ENCODE data around the gene PRRG1.
A peak's percentile ranks its signal among the peaks of the same experiment; 100 is the strongest.
"Not testable (repeated sequence)": the region's sequence is repeated elsewhere in the genome, so short reads cannot be mapped to it uniquely, and the experiment has no call there.

PRRG1 gene

DNA sequence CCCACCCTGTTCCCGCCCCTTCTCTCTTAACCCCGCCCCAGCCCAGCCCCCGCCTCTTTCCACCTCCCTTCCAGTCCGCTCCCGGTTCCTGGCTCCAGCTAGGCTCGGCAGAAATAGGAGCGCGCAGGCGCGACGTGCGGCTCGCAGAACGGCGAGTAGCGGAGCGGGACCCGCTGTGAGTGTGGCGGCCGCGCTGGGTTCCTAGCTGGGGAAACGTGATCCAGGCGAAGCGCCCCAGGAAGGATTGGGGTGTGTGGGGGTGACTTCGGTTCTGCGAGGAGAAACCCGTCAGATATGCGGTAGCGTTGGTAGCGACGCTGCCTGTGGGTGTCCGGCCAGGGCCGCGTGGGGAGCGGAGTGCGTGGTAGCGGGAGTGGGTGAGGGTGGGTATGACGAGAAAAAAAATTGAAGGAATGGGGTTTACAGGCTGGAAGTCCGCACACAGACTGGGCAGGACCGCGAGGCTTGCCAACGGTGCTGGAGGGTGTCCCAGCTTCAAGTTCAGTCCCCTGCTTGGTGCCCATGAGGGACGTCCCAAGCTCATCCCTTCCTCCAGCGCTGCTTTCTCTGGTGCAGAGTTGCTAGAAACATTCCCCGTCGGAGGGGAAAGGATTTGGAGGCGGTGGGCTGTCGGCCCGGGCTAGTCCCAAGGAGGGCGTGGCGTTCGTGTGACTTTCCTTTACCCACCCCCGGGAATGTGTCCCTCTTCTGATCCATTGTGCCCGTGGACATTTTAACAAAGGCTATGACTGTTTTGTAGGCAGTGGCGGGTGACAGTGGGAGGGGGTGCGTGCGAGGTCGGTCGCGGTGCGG, at the start of gene PRRG1:
Gene PRRG1 (plus strand): TSS at position 144 of the 813 bp plus-strand sequence. CDS start 56,886 bp downstream, outside the sequence.
- Histone ChIP-seq H3K4me2 (ENCODE audit: low read depth, low read length, poor library complexity, severe bottlenecking) (no peak within 1 kb of the TSS), H3K4me1 (ENCODE audit: insufficient read depth, low read length, poor library complexity, severe bottlenecking) (no peaks in the 10 kb centered on the region), H4K20me1 (ENCODE audit: insufficient read depth, low read length, poor library complexity, severe bottlenecking) (no peaks in the 10 kb centered on the region), H3K9me2 (replicated peaks; ENCODE audit: low read depth, low read length) (no peaks in the 10 kb centered on the region), H3K9ac (ENCODE audit: low read depth, low read length, poor library complexity, severe bottlenecking) (no peak within 1 kb of the TSS), H3K9me3 (ENCODE audit: insufficient read depth, low read depth, low read length) (no peaks in the 10 kb centered on the region), H3K4me3 (ENCODE audit: low read length, poor library complexity, severe bottlenecking) (no peak within 1 kb of the TSS), H3K36me3 (ENCODE audit: insufficient read depth, low read length) (no peaks in the 10 kb centered on the region), H3F3A (ENCODE audit: low read depth) (no peaks in the 10 kb centered on the region), H3K27me3 (ENCODE audit: insufficient read depth, low read length, poor library complexity, severe bottlenecking) (no peaks in the 10 kb centered on the region), H3K79me2 (ENCODE audit: insufficient read depth, low read length) (no peaks in the 10 kb centered on the region), H2AFZ (ENCODE audit: low read length) (no peak within 1 kb of the TSS)
- TF ChIP-seq, protein P1, sequence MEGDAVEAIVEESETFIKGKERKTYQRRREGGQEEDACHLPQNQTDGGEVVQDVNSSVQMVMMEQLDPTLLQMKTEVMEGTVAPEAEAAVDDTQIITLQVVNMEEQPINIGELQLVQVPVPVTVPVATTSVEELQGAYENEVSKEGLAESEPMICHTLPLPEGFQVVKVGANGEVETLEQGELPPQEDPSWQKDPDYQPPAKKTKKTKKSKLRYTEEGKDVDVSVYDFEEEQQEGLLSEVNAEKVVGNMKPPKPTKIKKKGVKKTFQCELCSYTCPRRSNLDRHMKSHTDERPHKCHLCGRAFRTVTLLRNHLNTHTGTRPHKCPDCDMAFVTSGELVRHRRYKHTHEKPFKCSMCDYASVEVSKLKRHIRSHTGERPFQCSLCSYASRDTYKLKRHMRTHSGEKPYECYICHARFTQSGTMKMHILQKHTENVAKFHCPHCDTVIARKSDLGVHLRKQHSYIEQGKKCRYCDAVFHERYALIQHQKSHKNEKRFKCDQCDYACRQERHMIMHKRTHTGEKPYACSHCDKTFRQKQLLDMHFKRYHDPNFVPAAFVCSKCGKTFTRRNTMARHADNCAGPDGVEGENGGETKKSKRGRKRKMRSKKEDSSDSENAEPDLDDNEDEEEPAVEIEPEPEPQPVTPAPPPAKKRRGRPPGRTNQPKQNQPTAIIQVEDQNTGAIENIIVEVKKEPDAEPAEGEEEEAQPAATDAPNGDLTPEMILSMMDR (conservative IDR thresholded peaks at IDR 0.05; ENCODE audit: low read length) = no peak
- no peak for TF ChIP-seq EZH2phosphoT487 (IDR thresholded peaks at IDR 0.05; ENCODE audit: borderline replicate concordance)

DNA sequence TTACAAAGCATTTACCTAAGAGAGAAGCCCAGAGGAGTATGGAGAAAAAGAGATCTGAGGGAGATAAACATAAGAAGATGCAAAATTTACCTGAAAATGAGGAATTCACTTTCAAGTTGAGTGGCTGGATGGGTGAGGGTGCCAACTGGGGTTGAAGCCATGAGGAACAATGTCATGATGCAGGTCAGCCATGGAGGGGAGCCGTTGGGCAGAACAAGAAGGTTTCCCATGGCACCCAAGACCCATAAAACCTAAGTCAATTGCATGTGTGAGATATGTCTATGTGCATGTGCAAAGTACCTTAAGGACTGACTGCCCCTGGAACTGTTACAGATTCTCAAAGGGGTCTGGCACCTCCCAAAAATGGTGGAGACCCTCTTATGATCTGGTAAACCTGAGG, 46.6 kb upstream of the PRRG1 start:
- H3F3A ChIP-seq (ENCODE audit: low read depth) = no peaks in the 10 kb centered on the region
- no peaks in the 10 kb centered on the region for H3K36me3 ChIP-seq (ENCODE audit: insufficient read depth, low read length)
- no peaks in the 10 kb centered on the region for H3K9me3 ChIP-seq (ENCODE audit: insufficient read depth, low read depth, low read length)
- H4K20me1 ChIP-seq (ENCODE audit: insufficient read depth, low read length, poor library complexity, severe bottlenecking) = no peaks in the 10 kb centered on the region
- no peak overlapping the region for H2AFZ ChIP-seq (ENCODE audit: low read length)
- H3K4me1 ChIP-seq (ENCODE audit: insufficient read depth, low read length, poor library complexity, severe bottlenecking) = no peaks in the 10 kb centered on the region
- H3K79me2 ChIP-seq (ENCODE audit: insufficient read depth, low read length) = no peaks in the 10 kb centered on the region
- no peaks in the 10 kb centered on the region for H3K27me3 ChIP-seq (ENCODE audit: insufficient read depth, low read length, poor library complexity, severe bottlenecking)
- no peak overlapping the region for H3K4me3 ChIP-seq (ENCODE audit: low read length, poor library complexity, severe bottlenecking)
- no peak overlapping the region for H3K4me2 ChIP-seq (ENCODE audit: low read depth, low read length, poor library complexity, severe bottlenecking)
- no peak overlapping the region for H3K9ac ChIP-seq (ENCODE audit: low read depth, low read length, poor library complexity, severe bottlenecking)
- TF ChIP-seq EZH2phosphoT487 (IDR thresholded peaks at IDR 0.05; ENCODE audit: borderline replicate concordance) = no peak
- TF ChIP-seq, protein P1 (conservative IDR thresholded peaks at IDR 0.05; ENCODE audit: low read length) = peak; percentile 42
- no peaks in the 10 kb centered on the region for H3K9me2 ChIP-seq (replicated peaks; ENCODE audit: low read depth, low read length)

DNA sequence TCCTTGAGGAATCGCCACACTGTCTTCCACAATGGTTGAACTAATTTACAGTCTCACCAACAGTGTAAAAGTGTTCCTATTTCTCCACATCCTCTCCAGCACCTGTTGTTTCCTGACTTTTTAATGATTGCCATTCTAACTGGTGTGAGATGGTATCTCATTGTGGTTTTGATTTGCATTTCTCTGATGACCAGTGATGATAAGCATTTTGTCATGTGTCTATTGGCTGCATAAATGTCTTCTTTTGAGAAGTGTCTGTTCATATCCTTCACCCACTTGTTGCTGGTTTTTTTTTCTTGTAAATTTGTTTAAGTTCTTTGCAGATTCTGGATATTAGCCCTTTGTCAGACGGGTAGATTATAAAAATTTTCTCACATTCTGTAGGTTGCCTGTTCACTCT, 43.9 kb upstream of the PRRG1 start:
- not testable (repeated sequence) for H4K20me1 ChIP-seq (ENCODE audit: insufficient read depth, low read length, poor library complexity, severe bottlenecking); H3K4me3 ChIP-seq (ENCODE audit: low read length, poor library complexity, severe bottlenecking); H3K9me3 ChIP-seq (ENCODE audit: insufficient read depth, low read depth, low read length); H3K9ac ChIP-seq (ENCODE audit: low read depth, low read length, poor library complexity, severe bottlenecking); H3K27me3 ChIP-seq (ENCODE audit: insufficient read depth, low read length, poor library complexity, severe bottlenecking); H3K9me2 ChIP-seq (replicated peaks; ENCODE audit: low read depth, low read length); H3K79me2 ChIP-seq (ENCODE audit: insufficient read depth, low read length); H3K4me2 ChIP-seq (ENCODE audit: low read depth, low read length, poor library complexity, severe bottlenecking); H2AFZ ChIP-seq (ENCODE audit: low read length); H3K36me3 ChIP-seq (ENCODE audit: insufficient read depth, low read length); H3K4me1 ChIP-seq (ENCODE audit: insufficient read depth, low read length, poor library complexity, severe bottlenecking); H3F3A ChIP-seq (ENCODE audit: low read depth)

DNA sequence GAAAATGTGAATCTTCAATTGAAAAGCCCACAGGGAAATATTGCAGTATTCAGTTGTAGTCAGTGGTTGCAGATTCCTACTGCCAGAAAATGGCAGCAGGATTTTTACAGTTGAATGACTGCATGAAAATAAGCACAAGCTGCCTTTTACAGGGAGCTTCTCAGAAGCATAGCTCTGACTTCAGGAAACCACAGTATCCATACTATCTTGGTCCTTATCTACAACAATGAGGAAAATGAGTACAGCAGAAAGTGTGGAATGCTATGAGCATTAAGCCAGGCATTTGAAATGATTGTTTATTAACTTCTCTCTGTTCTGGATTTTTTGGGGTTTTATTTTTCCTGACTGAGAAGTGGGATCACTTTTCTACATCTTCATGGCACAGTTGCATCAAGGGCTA, 34.6 kb upstream of the PRRG1 start:
- Histone ChIP-seq H4K20me1 (ENCODE audit: insufficient read depth, low read length, poor library complexity, severe bottlenecking) (no peaks in the 10 kb centered on the region), H3F3A (ENCODE audit: low read depth) (no peaks in the 10 kb centered on the region), H3K9me2 (replicated peaks; ENCODE audit: low read depth, low read length) (no peaks in the 10 kb centered on the region), H3K36me3 (ENCODE audit: insufficient read depth, low read length) (no peaks in the 10 kb centered on the region), H3K79me2 (ENCODE audit: insufficient read depth, low read length) (no peaks in the 10 kb centered on the region), H3K4me1 (ENCODE audit: insufficient read depth, low read length, poor library complexity, severe bottlenecking) (no peaks in the 10 kb centered on the region), H3K4me3 (ENCODE audit: low read length, poor library complexity, severe bottlenecking) (no peak overlapping the region), H3K4me2 (ENCODE audit: low read depth, low read length, poor library complexity, severe bottlenecking) (no peak overlapping the region), H3K9ac (ENCODE audit: low read depth, low read length, poor library complexity, severe bottlenecking) (no peak overlapping the region), H2AFZ (ENCODE audit: low read length) (no peak overlapping the region), H3K9me3 (ENCODE audit: insufficient read depth, low read depth, low read length) (no peaks in the 10 kb centered on the region), H3K27me3 (ENCODE audit: insufficient read depth, low read length, poor library complexity, severe bottlenecking) (no peaks in the 10 kb centered on the region)
- TF ChIP-seq, protein P1 (conservative IDR thresholded peaks at IDR 0.05; ENCODE audit: low read length) = no peak
- TF ChIP-seq EZH2phosphoT487 (IDR thresholded peaks at IDR 0.05; ENCODE audit: borderline replicate concordance) = no peak

Measured in Loucy (cell line).